ENCODE measurements around the gene MAS1L.

The MAS1L gene, protein sequence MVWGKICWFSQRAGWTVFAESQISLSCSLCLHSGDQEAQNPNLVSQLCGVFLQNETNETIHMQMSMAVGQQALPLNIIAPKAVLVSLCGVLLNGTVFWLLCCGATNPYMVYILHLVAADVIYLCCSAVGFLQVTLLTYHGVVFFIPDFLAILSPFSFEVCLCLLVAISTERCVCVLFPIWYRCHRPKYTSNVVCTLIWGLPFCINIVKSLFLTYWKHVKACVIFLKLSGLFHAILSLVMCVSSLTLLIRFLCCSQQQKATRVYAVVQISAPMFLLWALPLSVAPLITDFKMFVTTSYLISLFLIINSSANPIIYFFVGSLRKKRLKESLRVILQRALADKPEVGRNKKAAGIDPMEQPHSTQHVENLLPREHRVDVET

DNA sequence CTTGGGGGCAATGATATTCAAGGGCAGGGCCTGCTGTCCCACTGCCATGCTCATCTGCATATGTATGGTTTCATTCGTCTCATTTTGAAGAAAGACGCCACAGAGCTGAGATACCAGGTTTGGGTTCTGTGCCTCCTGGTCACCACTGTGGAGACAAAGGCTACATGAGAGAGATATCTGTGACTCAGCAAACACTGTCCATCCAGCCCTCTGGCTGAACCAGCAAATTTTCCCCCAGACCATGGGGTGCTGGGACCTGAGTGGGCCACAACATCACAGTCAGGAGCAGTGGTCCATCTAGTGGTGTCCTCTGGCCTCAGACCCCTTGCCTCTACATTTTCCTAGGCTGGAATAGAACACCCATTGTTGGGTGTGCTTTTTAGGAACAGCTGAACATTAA is at the start of gene MAS1L:
Gene MAS1L, minus strand, starts transcription at position 297 of the 400 bp plus-strand sequence. Its CDS starts 54 bp downstream, at position 243.
- no peak for DNase-seq

GRCh38 chr6:29532320-29532951 is 44.7 kb upstream of the MAS1L start:
- no peak for DNase-seq

GRCh38 chr6:29531668-29532067 is 43.9 kb upstream of the MAS1L start:
- DNase-seq: no peak

DNA sequence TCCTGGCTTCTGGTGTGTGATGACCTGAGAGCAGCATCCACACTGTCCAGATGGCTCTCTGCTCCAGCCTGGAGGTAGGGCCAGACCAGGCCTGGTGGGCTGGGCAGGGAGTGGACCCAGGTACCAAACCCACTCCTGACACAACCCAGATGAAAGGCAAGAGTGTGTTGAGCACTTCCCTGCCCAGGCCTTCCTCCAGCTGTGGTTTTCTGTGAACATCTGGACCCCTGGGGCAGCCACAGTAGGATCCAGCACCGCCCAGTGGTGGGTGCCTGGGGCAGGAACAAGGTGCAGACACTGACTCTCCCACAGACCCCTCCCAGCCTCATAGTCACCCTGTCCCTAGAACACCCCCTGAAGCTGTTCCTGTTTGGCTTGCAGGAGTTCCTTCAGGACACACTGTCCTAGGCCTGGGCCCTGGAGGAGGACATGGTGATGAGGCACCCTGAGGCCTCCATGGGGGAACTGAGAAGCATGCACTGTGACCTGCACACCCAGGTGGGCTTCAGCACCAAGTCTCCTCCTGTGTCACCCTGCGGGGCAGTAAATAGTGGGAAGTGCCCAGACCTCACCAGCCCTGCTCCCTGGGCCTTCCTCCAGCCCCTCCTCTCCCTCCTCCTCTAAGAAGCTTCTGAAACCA is 43.0 kb upstream of the MAS1L start:
- DNase-seq: no peak

DNA sequence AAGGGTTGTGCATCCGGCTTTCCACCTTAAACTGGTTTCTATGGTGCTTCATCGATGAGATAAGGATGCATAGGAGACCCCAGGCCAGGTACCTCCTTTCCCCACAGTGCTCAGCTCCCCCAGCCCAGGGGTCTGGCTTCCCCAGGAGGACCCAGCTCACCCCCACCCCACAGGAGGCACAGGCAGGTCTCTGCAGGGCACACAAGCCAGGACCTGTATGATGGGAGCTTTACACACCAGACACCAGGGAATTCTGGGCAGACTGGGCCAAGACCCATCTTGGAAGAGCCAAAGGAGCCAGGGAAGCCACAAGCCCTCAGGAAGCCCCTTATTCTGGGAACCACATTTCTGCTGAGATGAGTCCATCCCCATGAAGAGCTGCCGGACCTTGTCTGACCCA is 42.2 kb upstream of the MAS1L start:
- DNase-seq: no peak

- no peak for DNase-seq
Observed at GRCh38 chr6:29528988-29529560, 41.3 kb upstream of the MAS1L start.

DNA sequence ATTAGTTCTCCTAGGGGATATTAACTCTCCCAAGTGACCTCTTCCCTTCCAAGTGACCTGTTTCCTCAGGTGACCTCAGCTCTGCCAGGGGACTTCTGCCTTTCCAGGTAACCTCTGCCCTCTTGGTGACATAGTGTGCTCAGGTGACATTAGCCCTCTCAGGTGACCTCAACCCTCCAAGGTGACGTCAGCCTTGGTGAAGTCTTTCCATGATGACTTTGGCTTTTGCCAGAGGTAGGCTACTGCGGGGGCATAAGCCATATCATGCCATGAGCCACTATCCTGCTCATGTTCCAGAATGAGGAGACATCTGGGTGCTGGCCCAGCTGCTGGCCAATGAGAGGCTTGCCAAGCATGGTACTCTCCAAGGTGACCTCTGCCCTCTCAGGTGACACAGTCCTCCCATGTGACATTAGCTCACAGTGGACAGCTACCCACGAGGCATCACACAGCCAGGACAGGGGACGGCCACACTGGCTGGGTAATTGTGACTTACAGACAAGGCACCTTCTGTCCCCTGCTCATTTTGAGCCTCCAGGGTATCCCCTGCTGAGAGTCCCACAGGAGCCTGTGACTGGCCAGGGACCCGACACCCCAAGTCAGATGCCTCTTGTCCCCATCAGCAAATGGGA is 40.7 kb upstream of the MAS1L start:
- no peak for DNase-seq

GRCh38 chr6:29527564-29527963 is 39.8 kb upstream of the MAS1L start:
- no peak for DNase-seq

GRCh38 chr6:29527126-29527525 is 39.4 kb upstream of the MAS1L start:
- DNase-seq: no peak

DNA sequence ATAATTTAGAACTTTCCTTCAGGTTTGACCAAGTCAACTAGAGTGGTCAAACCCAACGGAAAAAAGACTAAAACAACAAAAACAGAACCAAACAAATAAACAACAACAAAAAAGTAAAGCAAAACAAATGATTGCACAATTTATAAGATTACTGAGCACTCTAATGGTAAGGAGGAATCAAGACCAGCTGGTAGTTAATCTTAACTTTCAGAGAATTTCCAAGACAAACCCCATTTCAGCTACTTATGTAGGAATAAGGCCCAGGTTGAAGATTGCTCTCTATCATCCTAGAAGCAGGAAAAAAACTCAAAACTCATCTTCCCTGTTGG is 37.5 kb upstream of the MAS1L start:
- DNase-seq: no peak

- DNase-seq: no peak
Observed at GRCh38 chr6:29524444-29525310, 36.9 kb upstream of the MAS1L start.

GRCh38 chr6:29524044-29524443 is 36.3 kb upstream of the MAS1L start:
- no peak for DNase-seq

DNA sequence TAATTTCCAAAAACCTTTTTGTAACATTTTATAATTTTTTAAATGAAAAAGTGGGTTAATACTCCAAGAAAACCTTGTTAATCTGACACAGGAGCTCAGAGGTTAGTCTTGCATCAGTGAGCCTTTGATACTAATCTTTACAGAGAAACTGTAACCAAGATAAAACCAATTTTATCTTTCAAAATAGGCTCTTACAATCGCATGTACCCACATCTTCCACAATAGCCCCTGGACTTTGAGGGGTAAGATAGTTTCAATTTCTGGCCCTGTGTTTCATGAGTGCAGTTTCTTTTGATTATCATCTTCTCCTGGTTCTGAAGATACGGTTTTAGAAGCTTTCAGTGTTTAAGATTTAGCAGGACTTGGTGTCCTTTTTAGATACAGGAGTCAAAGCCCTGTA is 34.5 kb upstream of the MAS1L start:
- no peak for DNase-seq

- no peak for DNase-seq
Observed at GRCh38 chr6:29521006-29521680, 33.4 kb upstream of the MAS1L start.

DNA sequence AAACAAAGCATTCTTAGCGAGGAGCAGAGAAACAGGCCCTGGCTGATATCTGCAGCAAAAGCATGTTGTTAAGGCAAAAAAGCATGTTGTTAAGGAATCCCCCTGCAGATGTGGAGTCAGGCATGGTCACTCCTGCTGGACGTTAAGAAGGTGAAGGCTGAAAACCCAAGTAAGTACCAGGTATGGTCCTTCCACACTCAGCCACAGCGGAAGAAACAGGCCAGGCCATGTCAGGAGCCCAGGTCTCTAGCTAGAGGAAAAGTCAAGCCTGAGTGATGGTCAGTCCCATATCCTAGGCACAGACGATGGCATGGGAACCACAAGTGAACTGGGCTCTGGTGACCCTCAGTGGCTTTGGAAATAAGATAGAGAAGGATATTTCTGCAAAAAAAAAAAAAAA is 32.5 kb upstream of the MAS1L start:
- DNase-seq: no peak

- DNase-seq: no peak
Observed at GRCh38 chr6:29519291-29520010, 31.7 kb upstream of the MAS1L start.

- DNase-seq: no peak
Observed at GRCh38 chr6:29517728-29518440, 30.1 kb upstream of the MAS1L start.

DNA sequence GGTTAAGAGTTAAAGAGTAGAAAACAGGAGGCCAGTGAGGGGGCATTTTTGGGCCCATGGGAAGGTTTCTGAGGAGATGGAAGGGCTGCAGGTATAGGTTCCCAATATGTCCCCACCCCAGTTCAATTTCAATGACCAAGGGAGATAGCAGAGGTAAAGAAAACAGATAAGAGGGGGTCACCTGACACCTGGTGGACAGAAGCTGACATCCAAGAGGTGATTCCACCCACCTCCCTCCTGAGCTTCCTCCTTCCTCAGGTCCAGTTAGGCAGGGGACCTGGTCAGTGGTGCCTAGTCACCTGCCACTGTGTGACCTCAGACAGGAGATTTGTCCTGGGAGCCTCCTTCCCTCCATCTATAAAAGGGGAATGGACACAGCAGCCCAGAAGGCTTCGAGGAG is 29.5 kb upstream of the MAS1L start:
- DNase-seq: no peak

DNA sequence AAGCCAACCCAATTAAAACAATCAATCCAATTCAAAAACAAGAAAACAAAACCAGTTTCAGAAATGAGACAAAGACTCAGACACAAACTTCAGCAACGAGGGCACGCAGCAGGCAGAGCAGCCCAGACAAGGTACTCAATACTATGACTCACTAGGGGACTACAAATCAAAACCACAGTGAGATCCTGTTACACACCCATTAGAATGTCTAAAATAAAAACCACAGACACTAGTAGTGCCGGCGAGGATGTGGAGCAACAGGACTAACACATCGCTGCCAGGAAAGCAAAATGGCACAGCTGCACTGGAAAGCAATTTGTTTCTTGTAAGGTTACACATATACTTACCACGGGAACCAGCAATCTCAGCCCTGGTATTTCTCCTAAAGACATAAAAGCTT is 28.4 kb upstream of the MAS1L start:
- DNase-seq: no peak
